Type B pancreatic cell (in vitro differentiated cells): Measurements from ENCODE around the gene MAGI1. TPM values are rescaled to one million over a fixed set of nuclear protein-coding genes. Genes with fewer than 3 reads are reported as not detected.

ENCODE experiments used
- DNase-seq: peaks from one replicate; pipeline ENCODE4 v3.0.0; 2021; ENCODE audit warnings: mixed read lengths; ENCODE audit not compliant: unreplicated experiment; ENCODE audit errors: extremely low spot score
- H3K27ac Mint-ChIP-seq: 2 replicates; pipeline ENCODE4 v1.8.0; 2021; ENCODE audit warnings: mild to moderate bottlenecking, mixed read lengths
- H3K27me3 Mint-ChIP-seq: 2 replicates; pipeline ENCODE4 v1.8.0; 2021; ENCODE audit warnings: mixed read lengths
- H3K36me3 Mint-ChIP-seq: 2 replicates; pipeline ENCODE4 v1.8.0; 2021; ENCODE audit warnings: mixed read lengths
- H3K4me1 Mint-ChIP-seq: one replicate; pipeline ENCODE4 v1.8.0; 2021; ENCODE audit warnings: mixed read lengths; ENCODE audit not compliant: unreplicated experiment
- H3K4me3 Mint-ChIP-seq: 2 replicates; pipeline ENCODE4 v1.8.0; 2021; ENCODE audit warnings: mild to moderate bottlenecking, mixed read lengths
- H3K9me3 Mint-ChIP-seq: 2 replicates; pipeline ENCODE4 v1.8.0; 2021; ENCODE audit warnings: mixed read lengths
- total RNA-seq: library from RNA; stranded (reverse); gene quantifications from 2 replicates; pipeline ENCODE4 v1.2.1, GENCODE V29; 2021; ENCODE audit warnings: low replicate concordance
- TF ChIP-seq, protein P1 (sequence below): fragments of 200-600 bp; sonication (generic); conservative IDR thresholded peaks from 2 replicates; pipeline ENCODE4 v1.5.0; 2021; ENCODE audit warnings: antibody characterized with exemption, mild to moderate bottlenecking

Gene MAGI1
- total RNA-seq, 1 donor from 2014 or later, result 53.1 TPM

GRCh38 chr3:65674226-65674625, 364.5 kb downstream of the MAGI1 start:
- TF ChIP-seq, protein P1, sequence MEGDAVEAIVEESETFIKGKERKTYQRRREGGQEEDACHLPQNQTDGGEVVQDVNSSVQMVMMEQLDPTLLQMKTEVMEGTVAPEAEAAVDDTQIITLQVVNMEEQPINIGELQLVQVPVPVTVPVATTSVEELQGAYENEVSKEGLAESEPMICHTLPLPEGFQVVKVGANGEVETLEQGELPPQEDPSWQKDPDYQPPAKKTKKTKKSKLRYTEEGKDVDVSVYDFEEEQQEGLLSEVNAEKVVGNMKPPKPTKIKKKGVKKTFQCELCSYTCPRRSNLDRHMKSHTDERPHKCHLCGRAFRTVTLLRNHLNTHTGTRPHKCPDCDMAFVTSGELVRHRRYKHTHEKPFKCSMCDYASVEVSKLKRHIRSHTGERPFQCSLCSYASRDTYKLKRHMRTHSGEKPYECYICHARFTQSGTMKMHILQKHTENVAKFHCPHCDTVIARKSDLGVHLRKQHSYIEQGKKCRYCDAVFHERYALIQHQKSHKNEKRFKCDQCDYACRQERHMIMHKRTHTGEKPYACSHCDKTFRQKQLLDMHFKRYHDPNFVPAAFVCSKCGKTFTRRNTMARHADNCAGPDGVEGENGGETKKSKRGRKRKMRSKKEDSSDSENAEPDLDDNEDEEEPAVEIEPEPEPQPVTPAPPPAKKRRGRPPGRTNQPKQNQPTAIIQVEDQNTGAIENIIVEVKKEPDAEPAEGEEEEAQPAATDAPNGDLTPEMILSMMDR, result no peak
- Mint-ChIP-seq H3K27me3 (no peaks in the 10 kb centered on the region), H3K4me1 (peaks cover 46% of the 10 kb centered on the region), H3K4me3 (no peak overlapping the region), H3K27ac (no peak overlapping the region), H3K36me3 (no peaks in the 10 kb centered on the region), H3K9me3 (peaks cover 4% of the 10 kb centered on the region)
- no peak for DNase-seq

GRCh38 chr3:65672871-65673815, 365.6 kb downstream of the MAGI1 start:
- H3K4me3 Mint-ChIP-seq, result no peak overlapping the region
- H3K27me3 Mint-ChIP-seq, result no peaks in the 10 kb centered on the region
- TF ChIP-seq, protein P1, result peak; percentile 93
- peaks cover 46% of the 10 kb centered on the region for H3K4me1 Mint-ChIP-seq
- H3K9me3 Mint-ChIP-seq, result peaks cover 4% of the 10 kb centered on the region
- H3K36me3 Mint-ChIP-seq, result no peaks in the 10 kb centered on the region
- H3K27ac Mint-ChIP-seq, result no peak overlapping the region
- DNase-seq, result no peak

DNA sequence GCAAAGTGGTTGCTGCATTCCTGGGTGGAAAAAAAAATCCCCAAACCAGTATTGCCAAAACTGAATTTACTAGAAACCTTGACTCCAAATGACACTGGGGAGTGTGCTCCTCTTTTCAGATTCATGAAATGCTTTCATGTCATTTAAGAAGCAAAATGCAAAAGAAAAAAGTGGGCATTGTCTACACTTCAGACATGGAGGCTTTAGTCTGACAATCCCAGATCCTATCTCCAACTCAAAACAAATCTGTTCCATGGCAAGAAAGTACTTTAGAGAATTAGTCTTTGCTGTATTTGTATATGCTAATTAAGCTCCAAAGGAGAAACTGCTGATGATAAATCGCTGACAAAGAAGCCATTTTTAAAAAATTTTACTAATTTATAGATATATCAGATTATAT, 366.7 kb downstream of the MAGI1 start:
- H3K4me1 Mint-ChIP-seq, result peaks cover 40% of the 10 kb centered on the region
- no peaks in the 10 kb centered on the region for H3K27me3 Mint-ChIP-seq
- TF ChIP-seq, protein P1, result no peak
- no peak overlapping the region for H3K4me3 Mint-ChIP-seq
- H3K36me3 Mint-ChIP-seq, result no peaks in the 10 kb centered on the region
- no peak overlapping the region for H3K27ac Mint-ChIP-seq
- DNase-seq, result no peak
- peaks cover 4% of the 10 kb centered on the region for H3K9me3 Mint-ChIP-seq

DNA sequence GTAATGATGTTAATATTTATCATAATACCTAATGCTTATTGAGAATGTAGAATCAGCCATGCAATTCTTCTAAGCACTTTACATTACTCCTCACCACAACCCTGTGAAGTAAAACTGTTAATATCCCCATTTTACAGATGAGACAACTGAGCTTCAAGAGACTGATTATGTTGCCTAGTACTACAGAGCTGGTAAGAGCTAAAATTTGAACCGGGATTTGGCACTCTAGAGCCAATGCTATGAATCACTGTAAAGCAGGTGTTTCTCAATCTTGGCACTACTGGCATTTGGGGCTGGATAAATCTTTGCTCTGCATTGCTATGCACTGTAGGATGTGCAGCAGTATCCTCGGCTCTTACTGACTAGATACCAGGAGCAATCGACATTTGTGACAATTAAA, 367.7 kb downstream of the MAGI1 start:
- H3K27ac Mint-ChIP-seq, result no peak overlapping the region
- no peak for DNase-seq
- H3K9me3 Mint-ChIP-seq, result peaks cover 4% of the 10 kb centered on the region
- H3K4me3 Mint-ChIP-seq, result no peak overlapping the region
- H3K36me3 Mint-ChIP-seq, result no peaks in the 10 kb centered on the region
- no peaks in the 10 kb centered on the region for H3K27me3 Mint-ChIP-seq
- peaks cover 37% of the 10 kb centered on the region for H3K4me1 Mint-ChIP-seq
- TF ChIP-seq, protein P1, result no peak

GRCh38 chr3:65669163-65669875, 369.4 kb downstream of the MAGI1 start:
- no peaks in the 10 kb centered on the region for H3K36me3 Mint-ChIP-seq
- H3K4me1 Mint-ChIP-seq, result peaks cover 32% of the 10 kb centered on the region
- no peak for DNase-seq
- no peak overlapping the region for H3K27ac Mint-ChIP-seq
- H3K4me3 Mint-ChIP-seq, result no peak overlapping the region
- H3K9me3 Mint-ChIP-seq, result peaks cover 4% of the 10 kb centered on the region
- TF ChIP-seq, protein P1, result no peak
- no peaks in the 10 kb centered on the region for H3K27me3 Mint-ChIP-seq
